GM18867 (cell line): ENCODE measurements around the gene OR14J1.
"Not testable (repeated sequence)": the region's sequence is repeated elsewhere in the genome, so short reads cannot be mapped to it uniquely, and the experiment has no call there.

Source experiments
- ATAC-seq: cut with Tn5 transposase; IDR thresholded peaks from one replicate; pipeline ENCODE4 v1.9.1; 2021; ENCODE audit warnings: mild to moderate bottlenecking, moderate library complexity; ENCODE audit not compliant: unreplicated experiment

Gene OR14J1, protein sequence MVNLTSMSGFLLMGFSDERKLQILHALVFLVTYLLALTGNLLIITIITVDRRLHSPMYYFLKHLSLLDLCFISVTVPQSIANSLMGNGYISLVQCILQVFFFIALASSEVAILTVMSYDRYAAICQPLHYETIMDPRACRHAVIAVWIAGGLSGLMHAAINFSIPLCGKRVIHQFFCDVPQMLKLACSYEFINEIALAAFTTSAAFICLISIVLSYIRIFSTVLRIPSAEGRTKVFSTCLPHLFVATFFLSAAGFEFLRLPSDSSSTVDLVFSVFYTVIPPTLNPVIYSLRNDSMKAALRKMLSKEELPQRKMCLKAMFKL

DNA sequence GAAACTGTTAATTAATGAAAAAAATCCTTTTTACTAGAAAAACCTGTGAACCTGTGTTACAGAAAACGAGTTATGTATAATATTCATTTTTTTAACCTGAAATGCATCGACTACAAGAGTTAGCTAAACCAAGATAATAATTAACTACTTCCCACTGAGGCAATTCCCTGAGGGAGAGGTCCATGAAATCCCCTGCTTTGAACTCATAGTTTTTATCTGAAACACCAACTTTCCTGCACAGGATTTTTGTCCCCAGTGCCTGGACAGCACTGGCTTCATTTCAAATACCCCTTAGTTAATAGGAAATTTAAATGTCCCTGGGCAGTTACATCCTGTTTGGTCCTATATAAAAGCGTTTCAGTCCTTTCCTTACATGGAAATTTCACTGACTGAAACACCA is at the start of gene OR14J1:
Gene OR14J1, plus strand, starts transcription at position 386 of the 400 bp plus-strand sequence. CDS start 4,989 bp downstream, outside the sequence.
- ATAC-seq, result no peak

DNA sequence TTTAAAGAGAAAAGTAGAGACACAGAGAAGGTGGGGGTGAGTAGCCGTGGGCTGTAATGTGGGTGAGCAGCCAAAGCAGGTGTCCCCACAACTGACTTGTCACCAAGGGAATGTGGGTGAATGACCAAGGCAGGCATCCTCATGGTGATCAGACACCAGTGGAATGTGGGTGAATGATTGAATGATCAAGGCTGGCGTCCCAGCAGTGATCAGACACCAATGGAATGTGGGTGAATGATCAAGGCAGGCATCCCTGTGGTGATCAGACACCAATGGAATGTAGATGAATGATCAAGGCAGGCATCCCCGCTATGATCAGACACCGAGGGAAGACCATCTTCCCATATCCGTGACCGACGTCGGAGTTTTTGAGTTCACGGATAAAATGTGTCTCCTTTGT is 49.8 kb upstream of the OR14J1 start:
- ATAC-seq, result no peak

GRCh38 chr6:29255530-29255929 is 46.0 kb upstream of the OR14J1 start:
- no peak for ATAC-seq

GRCh38 chr6:29259721-29260120 is 41.8 kb upstream of the OR14J1 start:
- no peak for ATAC-seq

DNA sequence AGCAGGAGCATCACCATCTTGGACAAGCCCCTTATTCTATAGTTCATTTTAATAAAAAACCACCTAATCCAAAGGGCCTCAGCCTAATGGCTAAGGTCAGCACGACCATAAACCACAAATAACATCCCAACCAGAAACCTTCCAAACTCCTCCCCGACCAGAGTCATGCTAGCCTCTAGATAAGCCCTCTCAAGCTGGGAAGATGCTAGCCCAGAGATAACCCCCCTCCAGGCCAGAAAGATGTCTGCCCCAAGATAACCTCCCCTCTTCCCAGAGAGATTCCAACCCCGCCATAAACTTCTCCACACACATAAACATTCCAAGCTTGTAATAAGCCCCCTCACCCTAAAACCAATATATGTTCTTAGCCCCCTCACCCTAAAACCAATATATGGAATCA is 38.5 kb upstream of the OR14J1 start:
- ATAC-seq, result no peak

DNA sequence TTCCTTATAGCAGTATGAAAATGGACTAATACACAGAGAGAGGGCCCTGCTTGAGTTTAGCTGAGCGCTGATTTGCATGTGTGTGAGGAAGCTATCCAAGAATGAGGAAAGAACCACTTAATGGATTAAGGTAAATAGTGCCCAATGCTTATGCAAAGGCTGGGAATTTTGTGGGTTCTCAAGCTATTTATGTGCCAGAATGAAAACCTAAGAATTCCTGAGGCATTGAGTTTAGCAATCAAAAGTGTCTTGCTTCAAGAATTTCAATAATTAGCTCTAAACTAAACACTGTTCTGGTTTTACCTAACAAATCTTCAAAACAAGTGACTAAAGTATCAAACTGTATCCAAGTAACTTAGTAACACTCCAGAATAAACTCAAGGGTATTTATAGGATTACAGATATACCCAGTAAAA is 7.0 kb upstream of the OR14J1 start:
- ATAC-seq, result no peak

DNA sequence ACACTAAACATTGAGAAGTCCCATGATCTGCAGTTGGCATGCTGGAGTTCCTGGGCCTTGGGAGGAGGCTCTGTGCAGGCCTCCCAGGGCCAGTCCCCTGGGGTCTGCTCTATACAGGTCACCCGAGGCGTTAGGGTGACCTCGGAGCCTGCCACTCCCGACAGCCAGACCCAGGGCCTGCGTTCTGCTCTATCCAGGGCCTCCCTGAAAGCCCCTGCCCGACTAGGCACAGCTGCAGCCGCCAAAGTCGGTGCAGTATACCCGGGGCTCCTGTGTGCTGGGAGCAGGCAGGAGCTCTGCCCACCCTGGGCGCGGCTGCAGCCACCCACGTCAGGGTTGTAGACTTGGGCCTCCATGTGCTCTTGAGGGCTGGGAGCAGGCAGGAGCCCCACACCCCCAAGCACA is 6.3 kb upstream of the OR14J1 start:
- no peak for ATAC-seq

GRCh38 chr6:29295623-29296022 is 5.9 kb upstream of the OR14J1 start:
- no peak for ATAC-seq

DNA sequence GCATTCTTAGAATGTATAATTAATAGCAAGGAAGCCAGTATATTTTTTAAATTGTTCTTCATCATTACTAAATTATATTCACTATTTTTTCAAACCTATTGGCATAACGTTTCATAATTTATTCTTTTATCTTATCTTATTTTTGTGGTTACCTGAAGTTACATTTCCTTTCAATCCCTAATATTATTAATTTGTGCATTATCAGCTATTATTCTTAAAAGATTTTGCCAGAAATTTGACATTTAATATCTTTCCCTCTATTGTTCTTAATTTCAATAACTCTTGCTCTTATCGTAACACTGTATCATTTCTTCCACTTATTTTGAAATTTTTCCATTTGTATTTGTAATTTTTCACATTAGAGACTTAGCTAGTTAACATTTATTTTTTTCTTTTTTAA is 18.4 kb downstream of the OR14J1 start:
- ATAC-seq, result no peak

GRCh38 chr6:29323332-29323731 is 21.8 kb downstream of the OR14J1 start:
- ATAC-seq, result not testable (repeated sequence)

DNA sequence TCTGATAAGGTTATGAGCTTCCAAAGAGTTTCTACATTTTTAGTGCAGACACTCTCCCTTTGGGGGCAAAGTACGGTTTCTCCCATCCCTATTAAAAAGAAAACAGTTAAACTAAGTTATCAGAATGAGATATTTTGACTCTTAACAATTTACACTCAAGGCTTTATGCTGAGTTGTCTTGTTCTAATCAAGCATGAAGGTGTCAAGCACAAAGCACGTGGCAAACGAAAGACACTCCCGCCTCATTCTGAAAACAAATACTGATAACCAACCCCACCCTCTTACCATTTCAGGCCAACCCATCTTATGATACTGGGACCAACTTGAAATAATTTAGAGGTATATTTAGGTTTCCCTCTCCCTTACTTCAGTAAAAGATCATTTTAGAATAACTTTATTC is 24.3 kb downstream of the OR14J1 start:
- ATAC-seq, result no peak

DNA sequence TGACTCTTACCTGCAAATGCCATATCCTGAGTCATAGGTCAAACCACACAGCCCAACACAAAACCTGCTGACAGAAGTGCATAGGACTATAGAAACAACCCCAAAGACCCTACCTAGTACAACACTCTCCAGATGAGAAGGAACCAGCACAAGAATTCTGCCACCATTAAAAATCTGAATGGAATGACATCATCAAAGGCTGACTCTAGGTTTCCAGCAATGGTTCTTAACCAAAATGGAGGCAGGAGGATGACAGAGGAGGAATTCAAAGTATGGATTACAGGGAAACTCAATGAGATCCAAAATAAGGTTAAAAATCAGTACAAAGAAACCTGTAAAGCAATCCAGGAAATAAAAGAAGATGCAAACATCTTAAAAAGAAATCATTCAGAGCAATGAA is 31.2 kb downstream of the OR14J1 start:
- ATAC-seq, result no peak

- no peak for ATAC-seq
Observed at GRCh38 chr6:29336269-29336668, 34.8 kb downstream of the OR14J1 start.

GRCh38 chr6:29345380-29345779 is 43.9 kb downstream of the OR14J1 start:
- ATAC-seq, result no peak

DNA sequence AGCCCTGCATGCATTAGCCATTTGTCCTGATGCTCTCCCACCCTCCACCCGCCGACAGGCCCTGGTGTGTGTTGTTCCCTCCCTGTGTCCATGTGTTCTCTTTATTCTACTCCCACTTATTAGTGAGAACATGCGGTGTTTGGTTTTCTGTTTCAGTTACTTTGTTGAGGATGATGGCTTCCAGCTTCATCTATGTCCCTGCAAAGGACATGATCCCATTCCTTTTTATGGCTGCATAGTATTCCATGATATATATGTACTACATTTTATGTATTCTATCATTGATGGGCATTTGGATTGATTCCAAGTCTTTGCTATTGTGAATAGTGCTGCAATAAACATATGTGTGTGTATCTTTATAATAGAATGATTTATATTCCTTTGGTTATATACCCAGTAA is 47.8 kb downstream of the OR14J1 start:
- not testable (repeated sequence) for ATAC-seq

DNA sequence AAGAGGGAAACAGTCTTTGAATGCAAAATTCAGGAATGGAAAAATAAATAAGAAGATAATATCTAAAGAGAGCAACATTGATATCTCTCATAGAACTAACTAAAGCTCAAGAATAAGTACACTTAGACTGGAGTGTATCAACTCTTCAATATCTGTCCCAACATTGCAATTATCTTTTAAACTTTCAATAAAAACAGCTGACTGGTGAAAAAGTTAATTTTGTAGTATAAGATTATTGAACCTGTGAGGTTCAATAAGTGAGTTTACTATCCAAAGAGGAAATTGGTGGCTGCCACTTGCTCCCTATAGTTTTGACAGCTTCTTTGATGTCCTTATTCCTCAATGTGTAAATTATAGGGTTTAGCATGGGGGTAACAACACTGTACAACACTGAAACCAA is 53.5 kb downstream of the OR14J1 start:
- ATAC-seq, result no peak

GRCh38 chr6:29355603-29356002 is 54.1 kb downstream of the OR14J1 start:
- ATAC-seq, result no peak
